Astrocyte of the cerebellum (primary cell): ENCODE data around the gene MLF2.

Experiments used
- DNase-seq: peaks from one replicate; pipeline ENCODE4 v3.0.0-alpha.2; 2011; ENCODE audit warnings: low read depth
- H3K4me3 ChIP-seq: 2 replicates; pipeline ENCODE4 v1.5.1; 2011; ENCODE audit warnings: mild to moderate bottlenecking, low read depth, low read length, moderate library complexity
- CTCF ChIP-seq: IDR thresholded peaks from 2 replicates; pipeline ENCODE4 v1.5.1; 2012; ENCODE audit warnings: low read length, low read depth, moderate library complexity, mild to moderate bottlenecking; ENCODE audit errors: missing control alignments
- in situ Hi-C: cut with HindIII; loops from 2 replicates; pipeline ENCODE4 v1.10.0; 2017; ENCODE audit warnings: low sequenced_read_pairs

The MLF2 gene

GRCh38 chr12:6758506-6759095, 5.7 kb upstream of the MLF2 start:
- DNase-seq, result no peak
- no peak for TF ChIP-seq CTCF
- H3K4me3 ChIP-seq, result no peak overlapping the region
- in situ Hi-C loops, result no loop called here

GRCh38 chr12:6757028-6757690, 4.2 kb upstream of the MLF2 start:
- no peak for TF ChIP-seq CTCF
- in situ Hi-C loops, result no loop called here
- no peak overlapping the region for H3K4me3 ChIP-seq
- DNase-seq, result no peak

DNA sequence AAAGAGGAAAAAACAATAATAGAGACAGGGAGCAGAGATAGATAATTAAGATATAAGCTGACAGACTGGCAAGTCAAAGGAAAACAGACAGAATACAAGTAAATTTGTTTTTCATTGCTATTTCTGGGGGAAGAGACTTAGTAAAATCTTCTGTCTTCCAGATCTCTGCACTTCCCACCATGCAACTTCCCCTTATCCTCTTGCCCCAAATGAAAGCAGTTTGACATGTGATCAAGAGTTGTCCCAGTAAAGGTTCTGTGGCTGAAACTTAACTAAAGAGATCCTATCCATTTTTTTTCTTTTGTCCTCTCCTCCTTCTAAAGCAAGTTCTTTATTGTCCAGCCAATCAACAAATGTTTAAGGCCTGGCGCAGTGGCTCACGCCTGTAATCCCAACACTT, 1.5 kb upstream of the MLF2 start:
- no peak overlapping the region for H3K4me3 ChIP-seq
- in situ Hi-C loops, result no loop called here
- DNase-seq, result no peak
- TF ChIP-seq CTCF, result no peak

DNA sequence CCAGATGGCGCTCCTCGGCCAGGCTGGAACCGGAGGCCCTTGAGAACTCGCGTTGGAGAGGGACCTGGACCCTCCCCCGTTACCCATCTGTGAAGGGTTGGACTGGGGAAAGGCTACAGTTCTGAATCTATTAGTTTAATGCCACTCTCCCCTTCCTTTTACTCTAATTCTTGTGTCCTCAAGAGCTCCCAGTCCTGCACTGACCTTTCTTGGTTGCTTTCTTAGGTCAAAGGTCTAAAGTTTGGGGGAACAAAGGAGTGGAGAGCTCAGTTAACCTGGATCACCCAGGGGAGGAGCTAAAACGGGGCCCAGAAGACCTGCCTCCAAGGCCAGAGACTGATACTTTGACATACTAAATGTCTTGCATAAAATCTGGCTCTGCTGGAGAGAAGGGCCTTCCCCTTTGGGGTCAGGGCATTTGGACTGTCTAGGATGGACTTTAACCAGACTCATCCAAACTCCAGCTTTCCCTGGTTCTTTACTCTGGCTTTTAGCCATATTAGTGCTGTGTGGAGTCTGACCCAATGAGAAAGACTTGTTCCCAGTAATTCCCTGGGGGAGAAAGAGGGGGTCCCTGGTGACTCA, 923 bp upstream of the MLF2 start:
- DNase-seq, result no peak
- in situ Hi-C loops, result no loop called here
- no peak overlapping the region for H3K4me3 ChIP-seq
- TF ChIP-seq CTCF, result no peak

DNA sequence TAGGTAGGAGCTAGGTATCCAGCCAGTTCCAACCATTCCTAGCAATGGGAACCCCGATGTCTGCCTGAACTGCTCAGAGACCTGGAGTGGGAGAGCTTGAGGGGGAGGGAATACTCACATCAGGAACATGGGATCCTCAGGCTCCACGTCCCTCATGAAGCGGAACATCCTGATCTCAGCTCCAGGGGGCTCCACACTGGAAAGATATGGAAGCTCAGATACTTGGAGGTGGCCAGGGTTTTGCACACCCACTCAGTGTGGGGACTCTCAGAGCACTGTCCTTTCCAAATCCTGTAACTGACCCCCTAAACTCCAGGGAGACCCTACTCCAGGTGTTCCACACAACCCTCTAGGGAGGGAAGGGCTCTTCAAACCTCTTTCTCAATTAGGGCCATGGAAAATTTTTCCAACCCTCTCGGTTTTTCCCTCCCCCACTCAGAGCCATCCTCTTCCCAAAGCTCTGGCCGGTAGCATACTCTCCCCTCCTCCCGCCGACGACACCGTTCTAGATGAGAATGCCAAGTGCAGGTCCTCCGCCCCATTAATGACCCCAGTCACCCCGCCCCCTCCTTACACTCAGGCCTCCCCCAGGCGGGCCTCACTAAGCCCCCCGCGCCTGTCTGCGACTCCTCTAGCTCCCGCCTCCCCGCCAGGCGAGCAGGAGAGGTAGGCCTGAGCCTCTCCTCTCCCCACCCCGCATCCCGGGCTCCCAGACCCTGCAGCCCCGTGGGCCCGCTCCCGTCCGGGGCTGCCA, 597 bp downstream of the MLF2 start:
- no peak for DNase-seq
- peak overlapping the region; percentile 96 for H3K4me3 ChIP-seq
- TF ChIP-seq CTCF, result peak; percentile 62
- in situ Hi-C loops, result no loop called here

GRCh38 chr12:6751767-6752166, 1.2 kb downstream of the MLF2 start:
- peak overlapping the region; percentile 96 for H3K4me3 ChIP-seq
- DNase-seq, result no peak
- TF ChIP-seq CTCF, result no peak
- in situ Hi-C loops, result no loop called here
